CD14-positive monocyte (primary cell): ENCODE data around the gene ACTRT2. TPM values are rescaled to one million over a fixed set of nuclear protein-coding genes. Genes with fewer than 3 reads are reported as not detected.

Experiments used
- DNase-seq, 3 donors: peaks; one replicate each; pipeline ENCODE4 v3.0.0-alpha.2; 2011 to 2022
- H2AFZ ChIP-seq: 2 replicates; pipeline ENCODE4 v1.6.0; 2012; ENCODE audit warnings: mild to moderate bottlenecking, low read depth, low read length, inconsistent platforms; ENCODE audit not compliant: insufficient read depth, poor library complexity, severe bottlenecking
- H3K27ac ChIP-seq, 2 donors: 1 replicate in 1 of 2; 2 replicates in 1 of 2; pipeline ENCODE4 v1.5.1; 2012 to 2013; ENCODE audit warnings: low read length in 2 of 2, control low read depth in 1 of 2, inconsistent platforms in 1 of 2, low read depth in 1 of 2, mild to moderate bottlenecking in 1 of 2
- H3K27me3 ChIP-seq, 2 donors: one replicate each; pipeline versions ENCODE4 v1.6.0 to v1.6.1; 2011 to 2013; ENCODE audit warnings: low read length in 2 of 2; ENCODE audit not compliant: control insufficient read depth in 2 of 2, insufficient read depth in 2 of 2
- H3K36me3 ChIP-seq, 2 donors: replicated peaks in 1 of 2; 1 replicate in 1 of 2; 2 replicates in 1 of 2; pipeline versions ENCODE4 v1.5.1 to v1.6.1; 2012 to 2013; ENCODE audit warnings: low read length in 2 of 2, control low read depth in 1 of 2, inconsistent platforms in 1 of 2, mild to moderate bottlenecking in 1 of 2; ENCODE audit not compliant: insufficient read depth in 2 of 2, control insufficient read depth in 1 of 2
- H3K4me1 ChIP-seq, 2 donors: 1 replicate in 1 of 2; 2 replicates in 1 of 2; pipeline versions ENCODE4 v1.5.1 to v1.6.1; 2012 to 2013; ENCODE audit warnings: low read length in 2 of 2, control low read depth in 1 of 2, inconsistent platforms in 1 of 2, mild to moderate bottlenecking in 1 of 2, moderate library complexity in 1 of 2; ENCODE audit not compliant: insufficient read depth in 2 of 2, control insufficient read depth in 1 of 2
- H3K4me2 ChIP-seq: replicated peaks from 2 replicates; pipeline ENCODE3; 2012; ENCODE audit warnings: low read length, moderate library complexity, mild to moderate bottlenecking; ENCODE audit not compliant: poor library complexity, severe bottlenecking; ENCODE audit errors: extremely low read depth
- H3K4me3 ChIP-seq, 3 experiments: fragments of 200-600 bp in 1 of 3; sonication (generic) in 1 of 3; replicated peaks in 1 of 3; 1 replicate in 2 of 3; 2 replicates in 1 of 3; pipeline ENCODE4 v1.5.1; 2011 to 2013; ENCODE audit warnings: low read length in 3 of 3, mild to moderate bottlenecking in 3 of 3, control low read depth in 2 of 3, low read depth in 2 of 3, inconsistent platforms in 1 of 3, moderate library complexity in 1 of 3
- H3K79me2 ChIP-seq: 2 replicates; pipeline ENCODE4 v1.6.0; 2012; ENCODE audit warnings: mild to moderate bottlenecking, control low read depth, inconsistent platforms, low read length, moderate library complexity; ENCODE audit not compliant: insufficient read depth
- H3K9ac ChIP-seq: 2 replicates; pipeline ENCODE4 v1.6.0; 2017; ENCODE audit warnings: low read length, mild to moderate bottlenecking; ENCODE audit not compliant: insufficient read depth, poor library complexity, severe bottlenecking
- H3K9me3 ChIP-seq, 2 donors: replicated peaks in 1 of 2; 1 replicate in 1 of 2; 2 replicates in 1 of 2; pipeline versions ENCODE4 v1.5.1 to v1.6.1; 2012 to 2013; ENCODE audit warnings: low read length in 2 of 2, control low read depth in 1 of 2; ENCODE audit not compliant: control insufficient read depth in 1 of 2, insufficient read depth in 1 of 2
- H4K20me1 ChIP-seq: 2 replicates; pipeline ENCODE4 v1.6.0; 2012; ENCODE audit warnings: mild to moderate bottlenecking, low read length, control low read depth, moderate library complexity; ENCODE audit not compliant: insufficient read depth
- H3K27ac Mint-ChIP-seq, 7 donors: one replicate each; pipeline ENCODE4 v1.8.0; 2020; ENCODE audit warnings: mild to moderate bottlenecking in 7 of 7, mixed read lengths in 7 of 7, moderate library complexity in 6 of 7, inconsistent platforms in 2 of 7
- H3K27me3 Mint-ChIP-seq, 3 donors: one replicate each; pipeline ENCODE4 v1.8.0; 2021 to 2022; ENCODE audit warnings: low read depth in 3 of 3, mild to moderate bottlenecking in 3 of 3, mixed read lengths in 3 of 3, moderate library complexity in 3 of 3, inconsistent platforms in 1 of 3
- H3K36me3 Mint-ChIP-seq, 2 donors: one replicate each; pipeline ENCODE4 v1.8.0; 2020; ENCODE audit warnings: mixed read lengths in 2 of 2, inconsistent platforms in 1 of 2, mild to moderate bottlenecking in 1 of 2
- H3K4me1 Mint-ChIP-seq: one replicate; pipeline ENCODE4 v1.8.0; 2020; ENCODE audit warnings: mild to moderate bottlenecking, mixed read lengths
- H3K4me3 Mint-ChIP-seq, 2 donors: one replicate each; pipeline ENCODE4 v1.8.0; 2020; ENCODE audit warnings: mild to moderate bottlenecking in 2 of 2, mixed read lengths in 2 of 2, moderate library complexity in 1 of 2
- H3K9me3 Mint-ChIP-seq, 7 donors: one replicate each; pipeline ENCODE4 v1.8.0; 2020 to 2022; ENCODE audit warnings: mixed read lengths in 7 of 7, mild to moderate bottlenecking in 6 of 7, moderate library complexity in 6 of 7, inconsistent platforms in 2 of 7
- WGBS: methylation state at CpG from one replicate; pipeline ENCODE4 v1.1.5; 2013; ENCODE audit warnings: missing lambda C conversion rate; ENCODE audit not compliant: insufficient coverage; 5-methylcytosine and 5-hydroxymethylcytosine counted together
- intact Hi-C, 2 donors: fragments of 100-400 bp; cut with micrococcal nuclease; formaldehyde crosslinking; loops; one replicate each; pipeline versions ENCODE4 v1.15.0 to v1.15.1; 2023
- polyA plus RNA-seq, 3 donors: library from polyadenylated mRNA; depleted of rRNA in 1 of 3; unstranded in 2 of 3; stranded (reverse) in 1 of 3; fragments of 300-500 nt in 2 of 3; fragments of >200 nt in 1 of 3; fragmentation: Illumina TruSeq in 2 of 3; gene quantifications; 1 replicate in 2 of 3; 2 replicates in 1 of 3; pipeline ENCODE4 v1.2.3, GENCODE V29; 2012 to 2021
- TF ChIP-seq, protein P1 (sequence below): fragments of 200-600 bp; IDR thresholded peaks from one replicate; pipeline ENCODE4 v1.8.0; 2022; ENCODE audit warnings: antibody characterized with exemption, mild to moderate bottlenecking

ACTRT2 gene
- polyA plus RNA-seq, 3 donors: not detected

DNA sequence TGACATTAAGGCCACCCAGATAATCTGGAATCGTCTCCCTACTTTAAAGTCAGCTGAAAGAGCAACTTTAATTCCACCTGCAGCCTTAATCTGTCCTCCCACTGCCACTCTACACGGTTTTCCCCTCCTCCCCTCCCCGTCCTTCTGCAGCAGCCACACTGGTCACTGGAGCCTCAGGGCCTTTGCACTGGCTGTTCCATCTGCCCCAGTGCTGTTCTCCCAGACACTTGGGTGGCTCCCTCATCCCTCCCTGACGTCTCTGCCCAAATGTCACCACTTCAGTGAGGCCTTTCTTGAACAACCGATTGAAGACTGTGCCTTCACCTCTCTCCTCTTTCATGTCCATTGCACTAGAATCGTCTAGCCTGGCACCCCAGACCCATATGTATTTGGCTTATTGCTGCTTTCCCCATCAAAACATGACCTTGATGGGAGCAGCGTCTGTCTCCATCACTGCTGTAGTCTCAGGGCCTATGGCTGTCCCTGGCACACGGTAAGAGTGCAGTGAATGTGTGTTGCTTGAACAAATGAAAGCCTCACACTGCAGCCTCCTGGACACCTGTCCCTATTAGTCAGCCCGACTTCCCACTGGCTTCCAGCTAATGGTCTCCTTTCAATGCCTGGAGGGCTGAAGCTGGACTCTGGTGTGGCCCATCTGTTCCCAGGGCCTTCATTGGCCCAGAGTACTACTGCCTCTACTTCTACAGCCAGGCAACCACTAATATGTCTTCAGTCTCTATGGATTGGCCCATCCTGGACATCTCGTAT, 37.2 kb downstream of the ACTRT2 start:
- TF ChIP-seq, protein P1, sequence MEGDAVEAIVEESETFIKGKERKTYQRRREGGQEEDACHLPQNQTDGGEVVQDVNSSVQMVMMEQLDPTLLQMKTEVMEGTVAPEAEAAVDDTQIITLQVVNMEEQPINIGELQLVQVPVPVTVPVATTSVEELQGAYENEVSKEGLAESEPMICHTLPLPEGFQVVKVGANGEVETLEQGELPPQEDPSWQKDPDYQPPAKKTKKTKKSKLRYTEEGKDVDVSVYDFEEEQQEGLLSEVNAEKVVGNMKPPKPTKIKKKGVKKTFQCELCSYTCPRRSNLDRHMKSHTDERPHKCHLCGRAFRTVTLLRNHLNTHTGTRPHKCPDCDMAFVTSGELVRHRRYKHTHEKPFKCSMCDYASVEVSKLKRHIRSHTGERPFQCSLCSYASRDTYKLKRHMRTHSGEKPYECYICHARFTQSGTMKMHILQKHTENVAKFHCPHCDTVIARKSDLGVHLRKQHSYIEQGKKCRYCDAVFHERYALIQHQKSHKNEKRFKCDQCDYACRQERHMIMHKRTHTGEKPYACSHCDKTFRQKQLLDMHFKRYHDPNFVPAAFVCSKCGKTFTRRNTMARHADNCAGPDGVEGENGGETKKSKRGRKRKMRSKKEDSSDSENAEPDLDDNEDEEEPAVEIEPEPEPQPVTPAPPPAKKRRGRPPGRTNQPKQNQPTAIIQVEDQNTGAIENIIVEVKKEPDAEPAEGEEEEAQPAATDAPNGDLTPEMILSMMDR: no peak
- Histone ChIP-seq H3K9ac (no peak overlapping the region), H3K4me2 (no peak overlapping the region), H3K27ac (no peak overlapping the region), H3K79me2 (no peaks in the 10 kb centered on the region), H3K4me3 (no peak overlapping the region), H3K4me1 (no peaks in the 10 kb centered on the region), H3K27me3 (no peaks in the 10 kb centered on the region), H4K20me1 (no peaks in the 10 kb centered on the region), H3K9me3 (no peaks in the 10 kb centered on the region), H2AFZ (no peak overlapping the region), H3K36me3 (no peaks in the 10 kb centered on the region)
- intact Hi-C loops: no loop called here
- no peaks in the 10 kb centered on the region for H3K36me3 Mint-ChIP-seq
- no peak overlapping the region for H3K4me3 Mint-ChIP-seq
- peaks cover 1 to 8% (median 7%) of the 10 kb centered on the region in 3 donors for H3K27me3 Mint-ChIP-seq
- DNase-seq: no peak
- peaks cover 0 to 2% (median 0%) of the 10 kb centered on the region in 7 donors for H3K9me3 Mint-ChIP-seq
- H3K27ac Mint-ChIP-seq: no peak overlapping the region
- 90% methylated on average over 8 of the region's 10 CpGs for WGBS
- H3K4me1 Mint-ChIP-seq: no peaks in the 10 kb centered on the region

DNA sequence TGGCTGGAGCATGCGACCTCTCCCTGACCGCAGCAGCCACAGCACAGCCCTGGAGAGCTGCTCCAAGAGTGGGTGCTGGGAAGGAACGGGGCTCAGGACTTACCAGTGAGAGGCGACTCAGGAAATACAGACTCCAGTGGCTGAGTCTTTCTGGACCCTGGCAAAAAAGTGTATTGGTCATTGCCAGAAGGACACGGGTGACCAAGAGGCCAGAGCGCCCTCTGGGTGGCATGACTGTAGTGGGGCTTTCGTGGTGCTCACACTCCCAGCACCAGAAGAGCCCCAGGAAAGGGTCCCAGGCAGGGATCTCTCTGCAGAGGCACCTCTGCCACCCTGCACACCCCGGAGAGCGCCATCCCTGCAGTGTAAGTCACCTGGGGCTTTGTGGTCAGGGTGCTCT, 38.9 kb downstream of the ACTRT2 start:
- Histone ChIP-seq H3K79me2 (no peaks in the 10 kb centered on the region), H3K4me3 (no peak overlapping the region), H3K27me3 (no peaks in the 10 kb centered on the region), H4K20me1 (no peaks in the 10 kb centered on the region), H3K9me3 (no peaks in the 10 kb centered on the region), H2AFZ (no peak overlapping the region), H3K27ac (no peak overlapping the region), H3K9ac (no peak overlapping the region), H3K4me2 (no peak overlapping the region), H3K4me1 (no peaks in the 10 kb centered on the region), H3K36me3 (no peaks in the 10 kb centered on the region)
- Mint-ChIP-seq H3K9me3 (peaks cover 0 to 2% (median 0%) of the 10 kb centered on the region in 7 donors), H3K27me3 (peaks cover 1 to 8% (median 8%) of the 10 kb centered on the region in 3 donors), H3K27ac (no peak overlapping the region), H3K4me3 (no peak overlapping the region), H3K4me1 (no peaks in the 10 kb centered on the region), H3K36me3 (no peaks in the 10 kb centered on the region)
- intact Hi-C loops: no loop called here
- DNase-seq: no peak
- 96% methylated on average over 9 of the region's 9 CpGs for WGBS
- TF ChIP-seq, protein P1: no peak
